Neural cell (in vitro differentiated cells): ENCODE results near the gene THTPA.
"Not testable (repeated sequence)": the region's sequence is repeated elsewhere in the genome, so short reads cannot be mapped to it uniquely, and the experiment has no call there.

Source experiments
- EP300 ChIP-seq: fragments of 450-650 bp; conservative IDR thresholded peaks from 2 replicates; pipeline ENCODE4 v1.6.1; 2014; ENCODE audit warnings: antibody characterized with exemption, mild to moderate bottlenecking, moderate library complexity; ENCODE audit not compliant: poor library complexity, severe bottlenecking
- EZH2 ChIP-seq: fragments of 200-600, 300-800 bp; shearing (Covaris generic), sonication (generic); IDR thresholded peaks from 2 replicates; pipeline ENCODE4 v1.6.1; 2014; ENCODE audit warnings: antibody characterized with exemption, low read length, borderline replicate concordance, mild to moderate bottlenecking; ENCODE audit not compliant: insufficient read depth, poor library complexity, severe bottlenecking
- MXI1 ChIP-seq: fragments of 450-650 bp; conservative IDR thresholded peaks from 2 replicates; pipeline ENCODE4 v1.6.1; 2014; ENCODE audit warnings: antibody characterized with exemption, mild to moderate bottlenecking; ENCODE audit not compliant: poor library complexity, severe bottlenecking
- POLR2AphosphoS5 ChIP-seq: IDR thresholded peaks from 2 replicates; pipeline ENCODE4 v1.6.1; 2012
- RAD21 ChIP-seq: fragments of 450-650 bp; conservative IDR thresholded peaks from 2 replicates; pipeline ENCODE4 v1.6.1; 2014; ENCODE audit warnings: antibody characterized with exemption, mild to moderate bottlenecking, moderate library complexity
- REST ChIP-seq: IDR thresholded peaks from 2 replicates; pipeline ENCODE4 v1.6.1; 2012; ENCODE audit warnings: borderline replicate concordance
- SMC3 ChIP-seq: fragments of 450-650 bp; conservative IDR thresholded peaks from 2 replicates; pipeline ENCODE4 v1.6.1; 2014; ENCODE audit warnings: antibody characterized with exemption, mild to moderate bottlenecking, moderate library complexity; ENCODE audit not compliant: poor library complexity
- TAF1 ChIP-seq: IDR thresholded peaks from 2 replicates; pipeline ENCODE4 v1.6.1; 2012; ENCODE audit warnings: low read depth
- TF ChIP-seq, protein P1 (sequence below): fragments of 450-650 bp; IDR thresholded peaks from 2 replicates; pipeline ENCODE4 v1.5.1; 2014; ENCODE audit warnings: antibody characterized with exemption, mild to moderate bottlenecking, moderate library complexity; ENCODE audit not compliant: poor library complexity, severe bottlenecking

- TF ChIP-seq, protein P1, sequence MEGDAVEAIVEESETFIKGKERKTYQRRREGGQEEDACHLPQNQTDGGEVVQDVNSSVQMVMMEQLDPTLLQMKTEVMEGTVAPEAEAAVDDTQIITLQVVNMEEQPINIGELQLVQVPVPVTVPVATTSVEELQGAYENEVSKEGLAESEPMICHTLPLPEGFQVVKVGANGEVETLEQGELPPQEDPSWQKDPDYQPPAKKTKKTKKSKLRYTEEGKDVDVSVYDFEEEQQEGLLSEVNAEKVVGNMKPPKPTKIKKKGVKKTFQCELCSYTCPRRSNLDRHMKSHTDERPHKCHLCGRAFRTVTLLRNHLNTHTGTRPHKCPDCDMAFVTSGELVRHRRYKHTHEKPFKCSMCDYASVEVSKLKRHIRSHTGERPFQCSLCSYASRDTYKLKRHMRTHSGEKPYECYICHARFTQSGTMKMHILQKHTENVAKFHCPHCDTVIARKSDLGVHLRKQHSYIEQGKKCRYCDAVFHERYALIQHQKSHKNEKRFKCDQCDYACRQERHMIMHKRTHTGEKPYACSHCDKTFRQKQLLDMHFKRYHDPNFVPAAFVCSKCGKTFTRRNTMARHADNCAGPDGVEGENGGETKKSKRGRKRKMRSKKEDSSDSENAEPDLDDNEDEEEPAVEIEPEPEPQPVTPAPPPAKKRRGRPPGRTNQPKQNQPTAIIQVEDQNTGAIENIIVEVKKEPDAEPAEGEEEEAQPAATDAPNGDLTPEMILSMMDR: not testable (repeated sequence)
- TF ChIP-seq POLR2AphosphoS5, EZH2, EP300, TAF1, SMC3, RAD21, REST, MXI1: not testable (repeated sequence)
These were observed 19.2 kb upstream of the THTPA start for GRCh38 chr14:23536906-23537305.
